NT2/D1 (cell line): ENCODE results near the gene ITPR2.

Experiments used
- YY1 ChIP-seq: IDR thresholded peaks from 2 replicates; pipeline ENCODE4 v1.6.1; 2011; ENCODE audit not compliant: insufficient read length, insufficient read depth
- ZNF274 ChIP-seq: IDR thresholded peaks from 2 replicates; pipeline ENCODE4 v1.6.1; 2011; ENCODE audit warnings: mild to moderate bottlenecking, low read depth, low read length

GRCh38 chr12:26493656-26494055 is 339.3 kb downstream of the ITPR2 start:
- TF ChIP-seq YY1 (no peak), ZNF274 (no peak)
